K562 (cell line): Measurements from ENCODE around the gene MACROD2. TPM values are rescaled to one million over a fixed set of nuclear protein-coding genes. Genes with fewer than 3 reads are reported as not detected.

Source experiments
- ATAC-seq: fragments of 200-7000 bp; cut with Tn5 transposase; 3 replicates; pipeline ENCODE4 v1.9.1; 2020; ENCODE audit warnings: moderate library complexity
- BruUV-seq: library from RNA; stranded (reverse); fragments of 400-500 nt; replicated peaks from 2 replicates; lab custom pipeline; 2021; lab: Mats Ljungman, UMichigan
- CTCF ChIA-PET: fragments of 300-600 bp; formaldehyde crosslinking; extraction: SDS; loops from one replicate; lab custom pipeline; 2021; ENCODE audit warnings: low intra/inter-chr PET ratio; lab: Yijun Ruan, JAX
- POLR2A ChIA-PET: fragments of 300-600, 350-650 bp; sonication (Branson Sonifier 250); formaldehyde crosslinking; extraction: SDS; loops from one replicate; lab custom pipeline; 2021; ENCODE audit warnings: antibody characterized with exemption, inconsistent platforms; lab: Yijun Ruan, JAX
- DNase-seq, 4 experiments: peaks; one replicate each; pipeline versions ENCODE4 v3.0.0 to v3.0.0-alpha.2; 2011 to 2018; ENCODE audit warnings: low spot score in 3 of 4, mixed read lengths in 3 of 4; ENCODE audit errors: extremely low read depth in 1 of 4
- FAIRE-seq: peaks from 2 replicates; lab custom pipeline; 2011; peaks lifted over from hg19 to GRCh38; lab: Jason Lieb, UNC
- H2AFZ ChIP-seq: 2 replicates; pipeline ENCODE4 v1.6.0; 2011; ENCODE audit warnings: low read depth, low read length, control low read depth, inconsistent platforms
- H3K27ac ChIP-seq: fragments of 200-600 bp; 3 replicates; pipeline ENCODE4 v1.8.0; 2011; ENCODE audit warnings: low read depth, mild to moderate bottlenecking, control low read depth, inconsistent platforms, low read length, moderate library complexity, mixed read lengths; ENCODE audit errors: extremely low read depth
- H3K27me3 ChIP-seq, 2 experiments: fragments of 300-600 bp in 1 of 2; 2 replicates in 1 of 2; 3 replicates in 1 of 2; pipeline versions ENCODE4 v1.6.0 to v1.8.0; 2011; ENCODE audit warnings: inconsistent platforms in 2 of 2, low read length in 2 of 2, mild to moderate bottlenecking in 1 of 2, mixed read lengths in 1 of 2, moderate library complexity in 1 of 2; ENCODE audit not compliant: control insufficient read depth in 2 of 2, insufficient read depth in 2 of 2
- H3K36me3 ChIP-seq: fragments of 300-600 bp; 3 replicates; pipeline ENCODE4 v1.8.0; 2011; ENCODE audit warnings: mild to moderate bottlenecking, low read length, inconsistent platforms; ENCODE audit not compliant: control insufficient read depth, insufficient read depth
- H3K4me1 ChIP-seq, 2 experiments: fragments of 200-600 bp in 1 of 2; replicated peaks in 1 of 2; 2 replicates in 1 of 2; 3 replicates in 1 of 2; pipeline versions ENCODE4 v1.5.1 to v1.8.0; 2011; ENCODE audit warnings: inconsistent platforms in 2 of 2, low read length in 2 of 2, mild to moderate bottlenecking in 1 of 2, mixed read lengths in 1 of 2, moderate library complexity in 1 of 2; ENCODE audit not compliant: control insufficient read depth in 2 of 2, insufficient read depth in 2 of 2
- H3K4me2 ChIP-seq: 2 replicates; pipeline ENCODE4 v1.6.1; 2011; ENCODE audit warnings: low read length, control low read depth, inconsistent platforms, mixed read lengths; ENCODE audit not compliant: insufficient read depth
- H3K4me3 ChIP-seq: fragments of 200-600 bp; sonication (generic), shearing (Covaris generic); 2 replicates; pipeline ENCODE4 v1.5.1; 2016; ENCODE audit warnings: control low read depth, inconsistent platforms
- H3K79me2 ChIP-seq: fragments of 200-600 bp; 3 replicates; pipeline ENCODE4 v1.8.0; 2011; ENCODE audit warnings: low read length, inconsistent platforms; ENCODE audit not compliant: control insufficient read depth, insufficient read depth
- H3K9ac ChIP-seq, 2 experiments: 2 replicates each; pipeline versions ENCODE4 v1.6.0 to v1.6.1; 2011; ENCODE audit warnings: low read depth in 2 of 2, low read length in 2 of 2, control low read depth in 1 of 2, inconsistent platforms in 1 of 2, mild to moderate bottlenecking in 1 of 2, mixed read lengths in 1 of 2; ENCODE audit not compliant: insufficient read depth in 1 of 2
- H3K9me1 ChIP-seq: one replicate; pipeline ENCODE4 v1.6.0; 2011; ENCODE audit warnings: inconsistent platforms, mild to moderate bottlenecking, low read length, moderate library complexity; ENCODE audit not compliant: control insufficient read depth, insufficient read depth
- H3K9me3 ChIP-seq: replicated peaks from 2 replicates; pipeline ENCODE4 v1.5.1; 2011; ENCODE audit warnings: low read depth, low read length, inconsistent platforms; ENCODE audit not compliant: control insufficient read depth, insufficient read depth
- H4K20me1 ChIP-seq: replicated peaks from 2 replicates; pipeline ENCODE4 v1.6.1; 2011; ENCODE audit warnings: low read length, inconsistent platforms, mixed read lengths; ENCODE audit not compliant: control insufficient read depth, insufficient read depth
- C11orf30 ChIP-seq: fragments of 450-650 bp; IDR thresholded peaks from 2 replicates; pipeline ENCODE4 v1.6.1; 2016; ENCODE audit warnings: low read depth, mild to moderate bottlenecking
- CBFA2T3 ChIP-seq: fragments of 450-650 bp; IDR thresholded peaks from 2 replicates; pipeline ENCODE4 v1.6.1; 2017
- E2F3 ChIP-seq: fragments of 250-450 bp; sonication (Bioruptor Pico); IDR thresholded peaks from 2 replicates; pipeline ENCODE4 v1.4.0; 2020; ENCODE audit warnings: mild to moderate bottlenecking
- ELF1 ChIP-seq: fragments of 200-800 bp; sonication (Bioruptor generic); IDR thresholded peaks from 2 replicates; pipeline ENCODE4 v1.6.1; 2016; ENCODE audit warnings: missing genetic modification characterization, missing compliant biosample characterization
- ETV1 ChIP-seq: fragments of 450-650 bp; conservative IDR thresholded peaks from 2 replicates; pipeline ENCODE4 v1.6.1; 2016; ENCODE audit warnings: missing genetic modification characterization, control low read depth, low read depth, missing compliant biosample characterization
- ETV5 ChIP-seq: sonication (generic); formaldehyde crosslinking; IDR thresholded peaks from 2 replicates; pipeline ENCODE4 v1.4.0; 2020; ENCODE audit warnings: low read depth, mild to moderate bottlenecking, missing genetic modification reagents
- HDAC6 ChIP-seq: IDR thresholded peaks from 2 replicates; pipeline ENCODE4 v1.6.1; 2012; ENCODE audit warnings: low read depth, mild to moderate bottlenecking, control low read depth, inconsistent platforms, low read length, moderate library complexity
- IFI16 ChIP-seq: fragments of 250-450 bp; sonication (Bioruptor Pico); IDR thresholded peaks from 2 replicates; pipeline ENCODE4 v2.1.2; 2022; ENCODE audit warnings: mild to moderate bottlenecking, inconsistent platforms
- JUN ChIP-seq, 2 experiments: sonication (generic) in 1 of 2; formaldehyde crosslinking in 1 of 2; IDR thresholded peaks; 2 replicates each; pipeline versions ENCODE4 v1.6.1 to v1.8.0; 2012 to 2022; ENCODE audit warnings: borderline replicate concordance in 2 of 2, mild to moderate bottlenecking in 2 of 2, improper control_type of control experiment in 1 of 2, low read depth in 1 of 2, low read length in 1 of 2, missing genetic modification reagents in 1 of 2
- KDM2B ChIP-seq: fragments of 250-450 bp; sonication (Bioruptor Pico); IDR thresholded peaks from 2 replicates; pipeline ENCODE4 v1.8.0; 2021; ENCODE audit warnings: mild to moderate bottlenecking, moderate library complexity
- POLR2A ChIP-seq: fragments of 450-650 bp; conservative IDR thresholded peaks from 2 replicates; pipeline ENCODE4 v1.6.1; 2016
- STAG1 ChIP-seq: sonication (generic); formaldehyde crosslinking; IDR thresholded peaks from 2 replicates; pipeline ENCODE4 v1.5.0; 2020; ENCODE audit warnings: missing genetic modification reagents, borderline replicate concordance
- TEAD1 ChIP-seq, 2 experiments: fragments of 450-650 bp in 1 of 2; sonication (generic) in 1 of 2; formaldehyde crosslinking; IDR thresholded peaks; 2 replicates each; pipeline versions ENCODE4 v1.4.0 to v1.8.0; 2020 to 2022; ENCODE audit warnings: mild to moderate bottlenecking in 2 of 2, missing genetic modification reagents in 1 of 2
- ZNF140 ChIP-seq: fragments of 250-450 bp; sonication (Bioruptor Pico); IDR thresholded peaks from 2 replicates; pipeline ENCODE4 v1.8.0; 2021; ENCODE audit warnings: moderate library complexity, mild to moderate bottlenecking, inconsistent platforms
- ZNF431 ChIP-seq: sonication (generic); formaldehyde crosslinking; IDR thresholded peaks from 2 replicates; pipeline ENCODE4 v1.8.0; 2022; ENCODE audit warnings: mild to moderate bottlenecking, missing genetic modification reagents
- ZNF583 ChIP-seq: fragments of 250-450 bp; sonication (Bioruptor Pico); IDR thresholded peaks from 2 replicates; pipeline ENCODE4 v1.4.0; 2020
- WGBS: fragments of 100-300 bp; shearing (Covaris generic); methylation state at CpG from one replicate; pipeline ENCODE4 v1.1.6; 2016; ENCODE audit warnings: low coverage, mixed read lengths; ENCODE audit not compliant: insufficient coverage; ENCODE audit errors: missing lambda C conversion rate; 5-methylcytosine and 5-hydroxymethylcytosine counted together
- in situ Hi-C: fragments of 300-500 bp; cut with MboI; formaldehyde crosslinking; loops from 4 replicates; pipeline ENCODE4 v1.15.0; 2018; ENCODE audit warnings: inconsistent platforms, mixed read lengths
- intact Hi-C: fragments of 100-400 bp; cut with micrococcal nuclease; formaldehyde crosslinking; loops from 2 replicates; pipeline ENCODE4 v1.14.2; 2022
- polyA plus RNA-seq, 8 experiments: library from polyadenylated mRNA; depleted of rRNA in 4 of 8; stranded (reverse) in 5 of 8; unstranded in 3 of 8; fragments of >200 nt; fragmentation: Nextera tagmentation in 2 of 8; fragmentation: Illumina TruSeq in 1 of 8; extraction: Ambion mirVana in 2 of 8; extraction: Trizol in 1 of 8; gene quantifications; 2 replicates each; pipeline versions ENCODE4 v1.2.1 to v1.2.3, GENCODE V29; 2011 to 2014; ENCODE audit warnings: inconsistent platforms in 1 of 8, missing spikeins in 1 of 8
- total RNA-seq, 7 experiments: library from RNA; depleted of rRNA in 6 of 7; stranded (reverse); fragments of >200 nt in 6 of 7; fragmentation: Illumina TruSeq in 2 of 7; extraction: Trizol in 2 of 7; gene quantifications; 2 replicates each; pipeline versions ENCODE4 v1.2.1 to v1.2.3, GENCODE V29; 2011 to 2021; ENCODE audit warnings: low replicate concordance in 1 of 7
- TF ChIP-seq, protein P1 (sequence below): IDR thresholded peaks from 2 replicates; pipeline ENCODE4 v1.6.1; 2011; ENCODE audit not compliant: insufficient read length; ENCODE audit errors: extremely low read depth
- TF ChIP-seq, protein P2 (sequence below): sonication (generic); formaldehyde crosslinking; IDR thresholded peaks from 2 replicates; pipeline ENCODE4 v1.8.1; 2023; ENCODE audit warnings: mild to moderate bottlenecking, missing genetic modification reagents, moderate library complexity
- TF ChIP-seq, protein P3 (sequence below): conservative IDR thresholded peaks from 2 replicates; pipeline ENCODE4 v1.6.1; 2011; ENCODE audit warnings: low read depth, mild to moderate bottlenecking, low read length; ENCODE audit not compliant: control insufficient read depth
- TF ChIP-seq, protein P4 (sequence below), 2 experiments: fragments of 450-650 bp; conservative IDR thresholded peaks; 2 replicates each; pipeline ENCODE4 v1.6.1; 2017; ENCODE audit warnings: mild to moderate bottlenecking in 2 of 2, moderate library complexity in 2 of 2

The MACROD2 gene
- total and polyA plus RNA-seq, 9 of the 15 experiments (the other 6 are each of a cell fraction or from before 2014, with no cell fraction given): not detected

DNA sequence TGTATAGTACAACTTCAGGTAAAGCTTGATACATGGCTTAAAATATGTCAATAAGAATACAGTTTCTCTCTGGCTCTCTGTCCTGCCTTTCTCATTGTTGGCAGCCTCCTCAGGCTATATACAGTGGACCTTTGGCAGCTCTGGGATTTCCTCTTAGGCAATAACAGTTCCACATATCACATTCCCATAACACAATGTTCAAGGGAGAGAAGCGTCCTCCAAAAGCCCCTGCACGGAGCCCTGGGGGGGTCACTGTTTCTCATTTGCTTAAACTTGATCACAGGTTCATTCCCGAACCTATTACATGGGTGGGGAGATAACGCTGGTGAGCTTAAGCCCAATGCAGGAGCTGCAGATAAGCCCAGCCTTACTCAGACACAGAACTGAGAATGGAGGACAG, 346.5 kb downstream of the MACROD2 start (continued):
- TF ChIP-seq TEAD1 (CRISPR knock-in tag; IDR thresholded peaks at IDR 0.05): no peak
- TF ChIP-seq, protein P1, sequence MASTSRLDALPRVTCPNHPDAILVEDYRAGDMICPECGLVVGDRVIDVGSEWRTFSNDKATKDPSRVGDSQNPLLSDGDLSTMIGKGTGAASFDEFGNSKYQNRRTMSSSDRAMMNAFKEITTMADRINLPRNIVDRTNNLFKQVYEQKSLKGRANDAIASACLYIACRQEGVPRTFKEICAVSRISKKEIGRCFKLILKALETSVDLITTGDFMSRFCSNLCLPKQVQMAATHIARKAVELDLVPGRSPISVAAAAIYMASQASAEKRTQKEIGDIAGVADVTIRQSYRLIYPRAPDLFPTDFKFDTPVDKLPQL: no peak
- TF ChIP-seq POLR2A: no peak
- no peak for TF ChIP-seq IFI16
- no peak for TF ChIP-seq ETV1
- TF ChIP-seq, protein P2, sequence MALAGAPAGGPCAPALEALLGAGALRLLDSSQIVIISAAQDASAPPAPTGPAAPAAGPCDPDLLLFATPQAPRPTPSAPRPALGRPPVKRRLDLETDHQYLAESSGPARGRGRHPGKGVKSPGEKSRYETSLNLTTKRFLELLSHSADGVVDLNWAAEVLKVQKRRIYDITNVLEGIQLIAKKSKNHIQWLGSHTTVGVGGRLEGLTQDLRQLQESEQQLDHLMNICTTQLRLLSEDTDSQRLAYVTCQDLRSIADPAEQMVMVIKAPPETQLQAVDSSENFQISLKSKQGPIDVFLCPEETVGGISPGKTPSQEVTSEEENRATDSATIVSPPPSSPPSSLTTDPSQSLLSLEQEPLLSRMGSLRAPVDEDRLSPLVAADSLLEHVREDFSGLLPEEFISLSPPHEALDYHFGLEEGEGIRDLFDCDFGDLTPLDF: no peak
- TF ChIP-seq ELF1 (tag): no peak

DNA sequence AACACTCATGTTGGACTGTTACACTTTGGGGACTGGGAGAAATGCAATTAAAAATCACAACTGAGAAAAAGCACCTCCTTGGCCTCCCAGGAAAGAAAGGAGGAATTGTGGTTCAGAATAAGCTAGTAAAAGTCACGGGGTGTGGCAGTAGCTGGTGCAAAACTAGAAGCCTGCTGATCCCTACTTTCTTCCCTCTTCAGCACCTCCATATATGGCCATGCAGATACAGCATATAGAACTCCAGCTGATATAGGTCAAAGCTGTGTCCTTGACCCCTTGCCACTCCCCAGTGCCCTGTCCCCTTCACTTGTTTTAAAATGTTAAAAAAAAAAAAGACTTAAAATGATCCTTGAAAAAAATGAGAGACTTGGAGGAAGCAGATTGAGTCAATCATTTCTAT, 347.6 kb downstream of the MACROD2 start:
- in situ Hi-C loops: no loop called here
- Histone ChIP-seq H3K9me1 (no peaks in the 10 kb centered on the region), H2AFZ (no peak overlapping the region), H3K9me3 (no peaks in the 10 kb centered on the region), H3K4me3 (no peak overlapping the region), H3K36me3 (no peaks in the 10 kb centered on the region), H4K20me1 (no peaks in the 10 kb centered on the region), H3K79me2 (no peaks in the 10 kb centered on the region), H3K4me2 (no peak overlapping the region), H3K27ac (no peak overlapping the region), H3K27me3 (no peaks in the 10 kb centered on the region), H3K9ac (no peak overlapping the region), H3K4me1 (no peaks in the 10 kb centered on the region)
- ATAC-seq (no peak), FAIRE-seq (no peak), DNase-seq (no peak)
- POLR2A ChIA-PET: no interaction called here
- intact Hi-C loops: no loop called here
- CTCF ChIA-PET: no interaction called here
- no TSS peak for BruUV-seq
- 0% methylated on average over 1 of the region's 1 CpG for WGBS
- TF ChIP-seq KDM2B (no peak), ZNF140 (CRISPR knock-in tag) (no peak), HDAC6 (no peak), ZNF583 (CRISPR knock-in tag) (no peak), STAG1 (CRISPR knock-in tag) (no peak), JUN (IDR thresholded peaks at IDR 0.05; ENCODE audit: borderline replicate concordance, low read depth, low read length) (no peak), JUN (CRISPR knock-in tag; IDR thresholded peaks at IDR 0.05; ENCODE audit: borderline replicate concordance) (no peak), E2F3 (CRISPR knock-in tag) (no peak), ZNF431 (CRISPR knock-in tag) (no peak), ETV5 (CRISPR knock-in tag) (no peak), CBFA2T3 (no peak), C11orf30 (no peak)
- TF ChIP-seq, protein P3, sequence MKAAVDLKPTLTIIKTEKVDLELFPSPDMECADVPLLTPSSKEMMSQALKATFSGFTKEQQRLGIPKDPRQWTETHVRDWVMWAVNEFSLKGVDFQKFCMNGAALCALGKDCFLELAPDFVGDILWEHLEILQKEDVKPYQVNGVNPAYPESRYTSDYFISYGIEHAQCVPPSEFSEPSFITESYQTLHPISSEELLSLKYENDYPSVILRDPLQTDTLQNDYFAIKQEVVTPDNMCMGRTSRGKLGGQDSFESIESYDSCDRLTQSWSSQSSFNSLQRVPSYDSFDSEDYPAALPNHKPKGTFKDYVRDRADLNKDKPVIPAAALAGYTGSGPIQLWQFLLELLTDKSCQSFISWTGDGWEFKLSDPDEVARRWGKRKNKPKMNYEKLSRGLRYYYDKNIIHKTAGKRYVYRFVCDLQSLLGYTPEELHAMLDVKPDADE: no peak
- TF ChIP-seq, protein P4, sequence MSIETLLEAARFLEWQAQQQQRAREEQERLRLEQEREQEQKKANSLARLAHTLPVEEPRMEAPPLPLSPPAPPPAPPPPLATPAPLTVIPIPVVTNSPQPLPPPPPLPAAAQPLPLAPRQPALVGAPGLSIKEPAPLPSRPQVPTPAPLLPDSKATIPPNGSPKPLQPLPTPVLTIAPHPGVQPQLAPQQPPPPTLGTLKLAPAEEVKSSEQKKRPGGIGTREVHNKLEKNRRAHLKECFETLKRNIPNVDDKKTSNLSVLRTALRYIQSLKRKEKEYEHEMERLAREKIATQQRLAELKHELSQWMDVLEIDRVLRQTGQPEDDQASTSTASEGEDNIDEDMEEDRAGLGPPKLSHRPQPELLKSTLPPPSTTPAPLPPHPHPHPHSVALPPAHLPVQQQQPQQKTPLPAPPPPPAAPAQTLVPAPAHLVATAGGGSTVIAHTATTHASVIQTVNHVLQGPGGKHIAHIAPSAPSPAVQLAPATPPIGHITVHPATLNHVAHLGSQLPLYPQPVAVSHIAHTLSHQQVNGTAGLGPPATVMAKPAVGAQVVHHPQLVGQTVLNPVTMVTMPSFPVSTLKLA (conservative IDR thresholded peaks at IDR 0.05): no peak
